Measurements from ENCODE around the gene CCDC192.

DNA sequence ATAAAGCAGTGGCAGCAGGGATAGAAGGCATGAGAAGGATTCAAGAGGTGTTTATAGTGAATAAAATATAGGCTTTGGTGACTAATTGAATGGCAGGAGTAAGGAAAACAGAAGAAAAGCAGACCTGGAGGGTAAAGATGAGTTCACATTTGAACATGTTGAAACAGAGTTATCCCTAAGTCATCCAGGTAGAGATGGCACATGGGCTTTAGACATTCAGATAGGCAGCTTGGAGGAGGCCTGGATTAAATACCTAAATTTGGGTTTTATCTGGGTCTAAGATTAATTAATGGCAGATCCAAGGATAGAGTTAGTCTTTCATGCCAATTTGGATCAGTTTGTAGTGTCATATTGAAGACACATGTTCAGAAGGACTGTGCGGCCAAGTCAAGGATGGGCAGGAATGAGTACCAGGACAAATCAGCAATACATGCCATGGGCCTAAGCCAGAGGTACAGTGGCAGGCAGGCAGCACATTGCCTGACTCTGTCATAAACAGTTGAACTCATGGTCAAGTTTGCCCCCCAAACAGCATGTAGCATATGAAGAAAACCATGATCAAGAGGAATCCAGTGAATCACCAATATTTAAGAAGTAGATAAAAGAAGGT lies 264.9 kb downstream of the CCDC192 start:
- TF ChIP-seq, protein P1, sequence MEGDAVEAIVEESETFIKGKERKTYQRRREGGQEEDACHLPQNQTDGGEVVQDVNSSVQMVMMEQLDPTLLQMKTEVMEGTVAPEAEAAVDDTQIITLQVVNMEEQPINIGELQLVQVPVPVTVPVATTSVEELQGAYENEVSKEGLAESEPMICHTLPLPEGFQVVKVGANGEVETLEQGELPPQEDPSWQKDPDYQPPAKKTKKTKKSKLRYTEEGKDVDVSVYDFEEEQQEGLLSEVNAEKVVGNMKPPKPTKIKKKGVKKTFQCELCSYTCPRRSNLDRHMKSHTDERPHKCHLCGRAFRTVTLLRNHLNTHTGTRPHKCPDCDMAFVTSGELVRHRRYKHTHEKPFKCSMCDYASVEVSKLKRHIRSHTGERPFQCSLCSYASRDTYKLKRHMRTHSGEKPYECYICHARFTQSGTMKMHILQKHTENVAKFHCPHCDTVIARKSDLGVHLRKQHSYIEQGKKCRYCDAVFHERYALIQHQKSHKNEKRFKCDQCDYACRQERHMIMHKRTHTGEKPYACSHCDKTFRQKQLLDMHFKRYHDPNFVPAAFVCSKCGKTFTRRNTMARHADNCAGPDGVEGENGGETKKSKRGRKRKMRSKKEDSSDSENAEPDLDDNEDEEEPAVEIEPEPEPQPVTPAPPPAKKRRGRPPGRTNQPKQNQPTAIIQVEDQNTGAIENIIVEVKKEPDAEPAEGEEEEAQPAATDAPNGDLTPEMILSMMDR (IDR thresholded peaks at IDR 0.05) = no peak
- no peak for TF ChIP-seq EP300 (IDR thresholded peaks at IDR 0.05)
- TF ChIP-seq POLR2AphosphoS5 (IDR thresholded peaks at IDR 0.05) = no peak

Measured in suprapubic skin (tissue), 4 donors.